Activated naive CD8-positive, alpha-beta T cell treated with anti-CD3 and anti-CD28 coated beads for 36 hours (primary cell): ENCODE data around the gene TECTA. TPM values are rescaled to one million over a fixed set of nuclear protein-coding genes. Genes with fewer than 3 reads are reported as not detected.
"Not testable (repeated sequence)": the region's sequence is repeated elsewhere in the genome, so short reads cannot be mapped to it uniquely, and the experiment has no call there.

Experiments used
- DNase-seq: peaks from one replicate; pipeline ENCODE4 v3.0.0; 2021
- H3K27ac Mint-ChIP-seq: one replicate; pipeline ENCODE4 v1.8.0; 2022; ENCODE audit warnings: mild to moderate bottlenecking, moderate library complexity, mixed read lengths
- H3K27me3 Mint-ChIP-seq: one replicate; pipeline ENCODE4 v1.8.0; 2022; ENCODE audit warnings: mild to moderate bottlenecking, mixed read lengths
- H3K36me3 Mint-ChIP-seq: one replicate; pipeline ENCODE4 v1.8.0; 2021; ENCODE audit warnings: mild to moderate bottlenecking, mixed read lengths
- H3K4me1 Mint-ChIP-seq: one replicate; pipeline ENCODE4 v1.8.0; 2021; ENCODE audit warnings: mixed read lengths
- H3K4me3 Mint-ChIP-seq: one replicate; pipeline ENCODE4 v1.8.0; 2022; ENCODE audit warnings: mild to moderate bottlenecking, moderate library complexity, mixed read lengths
- H3K9me3 Mint-ChIP-seq: one replicate; pipeline ENCODE4 v1.8.0; 2022; ENCODE audit warnings: mixed read lengths
- total RNA-seq, 2 experiments: library from RNA; stranded (reverse); gene quantifications; one replicate each; pipeline ENCODE4 v1.2.3, GENCODE V29; 2021

TECTA gene
- total RNA-seq, 2 experiments from 2014 or later = 0.31 to 0.40 TPM

DNA sequence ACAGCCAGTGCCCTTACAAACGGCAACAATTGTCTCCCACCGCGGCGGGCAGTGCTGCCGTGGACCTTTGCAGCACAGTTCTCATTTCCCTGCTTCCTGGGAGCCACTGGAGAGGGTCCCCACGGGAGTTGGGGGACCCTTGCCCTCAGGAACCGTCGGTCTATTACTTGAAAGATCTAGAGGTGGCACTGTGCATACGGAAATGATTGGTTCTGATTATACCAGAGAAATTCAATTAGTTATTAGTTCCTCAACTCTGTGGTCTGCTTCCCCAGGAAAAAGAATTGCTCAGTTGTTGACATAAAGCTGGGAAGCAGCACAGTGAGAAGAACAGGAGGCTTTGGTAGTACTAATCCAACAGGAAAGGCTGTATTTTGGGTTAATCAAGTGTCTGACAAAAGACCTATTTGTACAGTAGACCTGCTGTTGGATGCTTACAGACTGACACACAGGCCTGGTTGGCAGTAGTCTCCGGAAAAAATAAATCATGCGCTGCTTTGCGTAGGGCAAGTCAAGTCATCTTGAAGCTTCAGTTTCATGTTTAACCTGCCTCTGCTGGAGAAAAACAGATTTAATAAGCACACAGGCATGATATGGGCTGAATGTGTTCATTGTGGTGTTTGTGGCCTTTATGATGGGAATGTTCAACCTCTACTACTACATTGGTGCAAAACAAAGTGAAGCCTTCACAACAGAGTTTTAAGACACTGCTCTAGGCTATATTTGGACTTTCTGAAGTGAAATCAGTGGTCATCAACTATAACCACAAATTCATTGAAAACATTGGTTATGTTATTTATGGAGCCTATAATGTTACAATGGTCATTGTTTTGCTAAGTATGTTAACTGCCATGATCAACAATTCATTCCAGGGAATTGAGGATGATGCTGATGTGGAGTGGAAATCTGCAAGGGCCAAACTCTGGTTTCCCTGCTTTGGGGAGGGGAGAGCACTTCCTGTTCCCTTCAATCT is 136.9 kb downstream of the TECTA start:
- H3K4me3 Mint-ChIP-seq = no peak overlapping the region

DNA sequence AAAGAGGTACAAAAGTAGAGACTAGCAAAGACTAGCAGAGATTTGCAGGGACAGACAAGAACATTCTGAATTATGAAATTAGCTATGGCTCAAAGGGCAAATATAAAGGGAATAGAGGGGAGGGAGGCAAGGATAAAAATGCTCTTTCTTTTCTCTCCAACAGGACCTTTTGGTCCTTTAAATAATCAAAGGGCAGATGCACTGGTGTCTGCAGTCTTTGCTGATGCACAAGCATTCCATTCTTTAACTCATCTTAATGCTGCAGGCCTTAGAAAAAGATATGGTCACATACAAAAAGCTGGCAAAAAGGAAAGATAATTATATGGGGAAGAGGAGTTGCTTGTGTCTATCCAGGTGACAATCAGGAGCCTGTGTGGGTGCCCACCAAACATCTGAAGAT is 137.9 kb downstream of the TECTA start:
- peaks cover 13% of the 10 kb centered on the region for H3K4me1 Mint-ChIP-seq
- H3K4me3 Mint-ChIP-seq = no peak overlapping the region
- H3K27ac Mint-ChIP-seq = no peak overlapping the region
- no peaks in the 10 kb centered on the region for H3K36me3 Mint-ChIP-seq
- no peaks in the 10 kb centered on the region for H3K9me3 Mint-ChIP-seq
- DNase-seq = no peak
- H3K27me3 Mint-ChIP-seq = peaks cover 18% of the 10 kb centered on the region

More for the DNA sequence above, 136.9 kb downstream of the TECTA start:
- Mint-ChIP-seq H3K27me3 (peaks cover 18% of the 10 kb centered on the region), H3K9me3 (no peaks in the 10 kb centered on the region), H3K36me3 (no peaks in the 10 kb centered on the region), H3K4me1 (peaks cover 13% of the 10 kb centered on the region), H3K27ac (no peak overlapping the region)
- peak; percentile 25 for DNase-seq

DNA sequence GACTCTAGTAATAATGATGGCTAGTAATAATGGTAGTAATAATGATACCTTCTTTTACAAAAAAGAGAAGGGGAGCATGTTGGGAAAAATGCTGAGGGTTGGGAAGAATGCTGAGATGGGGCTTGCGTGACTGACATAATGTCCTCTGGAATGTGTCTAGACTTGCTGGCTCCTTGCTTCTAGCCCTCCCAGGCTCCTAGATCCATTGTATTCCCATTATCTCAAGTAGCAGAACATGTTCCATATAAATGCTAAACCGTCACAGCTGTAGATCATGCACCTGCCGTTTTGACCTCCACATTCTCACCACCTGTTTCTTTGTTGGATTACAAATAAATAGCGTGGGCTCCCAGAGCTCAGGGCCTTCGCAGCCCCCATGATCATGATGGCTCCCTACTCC is 139.0 kb downstream of the TECTA start:
- H3K27me3 Mint-ChIP-seq = peaks cover 11% of the 10 kb centered on the region
- H3K27ac Mint-ChIP-seq, H3K36me3 Mint-ChIP-seq, H3K9me3 Mint-ChIP-seq, H3K4me3 Mint-ChIP-seq, DNase-seq: not testable (repeated sequence)
- peaks cover 13% of the 10 kb centered on the region for H3K4me1 Mint-ChIP-seq

DNA sequence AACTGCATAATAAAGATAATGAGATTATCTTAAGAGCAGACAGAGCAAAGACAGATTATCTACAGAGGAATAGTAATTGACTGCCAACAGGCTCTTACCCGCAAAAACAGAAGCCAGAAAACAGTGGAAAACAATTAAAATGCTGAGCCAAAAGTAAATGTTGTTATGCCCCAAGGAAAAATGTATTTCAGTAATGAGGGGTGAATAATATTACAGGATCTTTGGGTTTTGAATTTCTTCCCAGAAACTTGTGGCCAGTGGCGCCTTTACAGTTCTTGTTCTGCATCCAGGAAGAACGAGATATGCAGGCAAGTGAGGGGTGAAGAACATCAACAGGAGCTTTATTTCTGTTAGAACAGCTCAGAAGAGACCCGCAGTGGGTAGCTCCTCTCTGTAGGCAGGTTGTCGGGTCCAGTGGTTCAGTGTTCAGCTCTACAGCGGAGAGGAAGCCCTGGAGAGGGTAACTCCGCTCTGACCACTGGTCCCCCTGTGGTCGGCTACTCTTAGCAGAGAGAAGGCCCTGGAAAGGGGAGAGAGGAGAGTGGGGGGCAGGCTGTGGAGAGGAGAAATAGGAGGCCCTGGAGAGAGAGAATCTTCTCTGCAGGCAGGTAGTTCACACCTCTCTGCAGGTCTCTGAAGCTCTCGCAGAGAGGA is 139.7 kb downstream of the TECTA start:
- Mint-ChIP-seq H3K4me3 (no peak overlapping the region), H3K9me3 (no peaks in the 10 kb centered on the region), H3K27ac (no peak overlapping the region), H3K36me3 (no peaks in the 10 kb centered on the region), H3K4me1 (peaks cover 13% of the 10 kb centered on the region), H3K27me3 (peaks cover 11% of the 10 kb centered on the region)
- DNase-seq = no peak

Other genes with a start within 250 kb of the TECTA start
- 1 to 10 TPM; 7.8 to 10.0 TPM for gene TBCEL, start 77.1 kb upstream of the TECTA start, total RNA-seq
- 10 to 100 TPM; 22.6 to 25.0 TPM for gene SC5D, start 191.5 kb downstream of the TECTA start, total RNA-seq